HFFc6 (cell line): ENCODE data around the gene BBS9. TPM values are rescaled to one million over a fixed set of nuclear protein-coding genes. Genes with fewer than 3 reads are reported as not detected.

ENCODE experiments used
- DNase-seq: peaks from one replicate; pipeline ENCODE4 v3.0.0-alpha.2; 2018
- H3K27ac Mint-ChIP-seq: 2 replicates; pipeline ENCODE4 v1.8.0; 2020; ENCODE audit warnings: mild to moderate bottlenecking, mixed read lengths
- H3K27me3 Mint-ChIP-seq: 2 replicates; pipeline ENCODE4 v1.8.0; 2021; ENCODE audit warnings: mild to moderate bottlenecking, moderate library complexity, mixed read lengths; ENCODE audit not compliant: insufficient read depth
- H3K36me3 Mint-ChIP-seq: 2 replicates; pipeline ENCODE4 v1.8.0; 2021; ENCODE audit warnings: low read depth, mixed read lengths
- H3K4me1 Mint-ChIP-seq: 2 replicates; pipeline ENCODE4 v1.8.0; 2020; ENCODE audit warnings: low read depth, mixed read lengths
- H3K4me3 Mint-ChIP-seq: 2 replicates; pipeline ENCODE4 v1.8.0; 2020; ENCODE audit warnings: mild to moderate bottlenecking, moderate library complexity, mixed read lengths
- H3K9me3 Mint-ChIP-seq: 2 replicates; pipeline ENCODE4 v1.8.0; 2020; ENCODE audit warnings: mild to moderate bottlenecking, mixed read lengths
- total RNA-seq, 6 experiments: library from RNA; stranded (reverse); fragmentation: NEBNext Ultra II Directional; extraction: Animal tissue kit (Norgen Biotek cat#: 25700); gene quantifications; 2 replicates in 1 of 6; 3 replicates in 5 of 6; pipeline ENCODE4 v1.2.3, GENCODE V29; 2021
- TF ChIP-seq, protein P1 (sequence below): fragments of 200-600 bp; sonication (generic); IDR thresholded peaks from 2 replicates; pipeline ENCODE4 v1.5.0; 2021; ENCODE audit warnings: antibody characterized with exemption, mild to moderate bottlenecking

The BBS9 gene
- total RNA-seq, 6 experiments from 2014 or later = 10.6 to 13.0 (median 12.1) TPM

DNA sequence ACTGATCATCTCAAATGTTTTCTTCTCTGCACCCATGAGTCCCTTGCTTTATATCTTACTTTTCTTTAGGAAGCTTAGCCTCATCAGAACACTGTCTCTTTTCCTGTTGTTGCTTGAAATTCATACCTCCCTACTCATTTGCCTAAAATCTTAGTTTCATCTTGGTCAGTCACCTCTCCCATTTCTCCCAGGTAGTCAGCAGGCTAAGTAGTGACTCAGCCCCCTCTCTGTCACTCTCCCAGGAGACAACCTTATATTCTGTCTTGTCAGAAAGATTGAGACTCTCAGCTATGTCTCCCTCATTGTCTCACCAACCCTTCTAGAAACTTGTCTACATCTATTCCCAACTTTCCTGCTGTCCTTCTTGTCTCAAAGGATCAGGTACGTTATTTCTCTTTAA, 280.9 kb downstream of the BBS9 start:
- TF ChIP-seq, protein P1, sequence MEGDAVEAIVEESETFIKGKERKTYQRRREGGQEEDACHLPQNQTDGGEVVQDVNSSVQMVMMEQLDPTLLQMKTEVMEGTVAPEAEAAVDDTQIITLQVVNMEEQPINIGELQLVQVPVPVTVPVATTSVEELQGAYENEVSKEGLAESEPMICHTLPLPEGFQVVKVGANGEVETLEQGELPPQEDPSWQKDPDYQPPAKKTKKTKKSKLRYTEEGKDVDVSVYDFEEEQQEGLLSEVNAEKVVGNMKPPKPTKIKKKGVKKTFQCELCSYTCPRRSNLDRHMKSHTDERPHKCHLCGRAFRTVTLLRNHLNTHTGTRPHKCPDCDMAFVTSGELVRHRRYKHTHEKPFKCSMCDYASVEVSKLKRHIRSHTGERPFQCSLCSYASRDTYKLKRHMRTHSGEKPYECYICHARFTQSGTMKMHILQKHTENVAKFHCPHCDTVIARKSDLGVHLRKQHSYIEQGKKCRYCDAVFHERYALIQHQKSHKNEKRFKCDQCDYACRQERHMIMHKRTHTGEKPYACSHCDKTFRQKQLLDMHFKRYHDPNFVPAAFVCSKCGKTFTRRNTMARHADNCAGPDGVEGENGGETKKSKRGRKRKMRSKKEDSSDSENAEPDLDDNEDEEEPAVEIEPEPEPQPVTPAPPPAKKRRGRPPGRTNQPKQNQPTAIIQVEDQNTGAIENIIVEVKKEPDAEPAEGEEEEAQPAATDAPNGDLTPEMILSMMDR = no peak
- H3K27ac Mint-ChIP-seq = no peak overlapping the region
- H3K4me1 Mint-ChIP-seq = no peaks in the 10 kb centered on the region
- H3K36me3 Mint-ChIP-seq = peaks cover 23% of the 10 kb centered on the region
- no peak overlapping the region for H3K4me3 Mint-ChIP-seq
- peaks cover 3% of the 10 kb centered on the region; the same call in 1 of the 2 replicates for H3K27me3 Mint-ChIP-seq
- H3K9me3 Mint-ChIP-seq = peaks cover 26% of the 10 kb centered on the region
- DNase-seq = no peak

DNA sequence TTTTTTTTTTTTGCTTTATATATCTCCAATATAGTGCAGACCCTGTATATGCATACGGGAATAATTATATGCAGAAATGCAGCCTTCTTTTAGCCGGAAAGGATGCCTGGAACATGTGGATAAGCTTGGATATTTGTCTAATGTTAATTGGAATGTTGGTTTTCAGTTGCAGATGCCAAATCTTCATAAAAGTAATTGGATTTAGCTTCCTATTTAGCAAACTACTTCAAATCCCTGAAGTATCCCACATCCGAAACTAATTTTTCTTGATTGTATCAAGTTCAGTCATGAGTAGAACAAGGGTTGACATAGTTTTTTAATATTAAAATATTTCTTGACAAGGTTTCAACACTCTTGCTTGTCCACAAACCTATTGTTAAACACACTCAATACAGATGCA, 281.7 kb downstream of the BBS9 start:
- Mint-ChIP-seq H3K27ac (no peak overlapping the region), H3K9me3 (peaks cover 24% of the 10 kb centered on the region), H3K4me3 (no peak overlapping the region), H3K4me1 (no peaks in the 10 kb centered on the region), H3K36me3 (peaks cover 22% of the 10 kb centered on the region), H3K27me3 (peaks cover 3% of the 10 kb centered on the region; the same call in 1 of the 2 replicates)
- DNase-seq = no peak
- TF ChIP-seq, protein P1 = no peak

DNA sequence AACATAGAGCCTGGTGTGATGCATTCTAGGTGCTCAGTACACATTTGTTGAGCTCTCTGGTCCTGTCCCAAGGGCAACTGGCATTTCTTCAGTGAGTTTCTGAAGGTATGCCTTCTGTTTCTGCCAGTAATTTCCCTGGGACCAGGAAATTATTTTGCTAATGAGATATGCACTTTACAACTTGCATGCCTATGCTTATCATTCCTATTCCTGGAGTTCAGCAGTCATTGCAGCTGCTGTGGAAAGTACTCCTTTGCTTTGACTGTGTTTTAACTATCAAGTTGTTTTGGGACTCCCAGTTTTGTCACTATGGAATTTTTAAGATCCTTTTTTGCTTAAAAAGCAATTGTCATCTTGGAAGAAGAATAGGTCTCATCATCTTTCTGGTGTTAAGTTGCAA, 283.0 kb downstream of the BBS9 start:
- no peak overlapping the region for H3K27ac Mint-ChIP-seq
- no peak overlapping the region for H3K4me3 Mint-ChIP-seq
- no peaks in the 10 kb centered on the region for H3K4me1 Mint-ChIP-seq
- TF ChIP-seq, protein P1 = no peak
- peaks cover 9% of the 10 kb centered on the region; the same call in 1 of the 2 replicates for H3K36me3 Mint-ChIP-seq
- peaks cover 12% of the 10 kb centered on the region for H3K9me3 Mint-ChIP-seq
- no peak for DNase-seq
- H3K27me3 Mint-ChIP-seq = no peaks in the 10 kb centered on the region

DNA sequence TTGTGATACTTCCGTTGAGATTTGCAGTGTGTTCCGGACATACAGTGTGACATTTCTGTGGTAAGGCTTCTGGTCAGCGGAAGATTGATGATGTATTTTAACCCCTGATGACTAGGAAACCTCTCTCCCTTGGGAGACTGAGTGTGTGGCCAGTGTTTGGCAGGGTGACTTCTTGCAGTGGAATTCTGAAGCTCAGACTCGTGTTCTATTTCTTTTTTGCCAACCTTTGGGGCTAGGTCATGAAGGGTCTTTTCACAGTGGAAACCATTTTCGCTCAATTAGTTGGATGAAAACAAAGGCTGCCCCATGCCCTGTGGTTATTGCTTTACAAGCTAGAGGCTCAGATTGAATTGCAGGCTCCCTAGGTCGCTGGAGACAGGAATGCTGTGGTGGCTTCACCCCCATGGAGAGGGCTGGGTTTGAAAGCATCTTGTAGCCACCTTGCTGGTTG, 288.9 kb downstream of the BBS9 start:
- Mint-ChIP-seq H3K4me3 (no peak overlapping the region), H3K27me3 (no peaks in the 10 kb centered on the region), H3K36me3 (no peaks in the 10 kb centered on the region), H3K27ac (no peak overlapping the region), H3K9me3 (no peaks in the 10 kb centered on the region), H3K4me1 (peaks cover 5% of the 10 kb centered on the region; the same call in 1 of the 2 replicates)
- TF ChIP-seq, protein P1 = no peak
- no peak for DNase-seq

DNA sequence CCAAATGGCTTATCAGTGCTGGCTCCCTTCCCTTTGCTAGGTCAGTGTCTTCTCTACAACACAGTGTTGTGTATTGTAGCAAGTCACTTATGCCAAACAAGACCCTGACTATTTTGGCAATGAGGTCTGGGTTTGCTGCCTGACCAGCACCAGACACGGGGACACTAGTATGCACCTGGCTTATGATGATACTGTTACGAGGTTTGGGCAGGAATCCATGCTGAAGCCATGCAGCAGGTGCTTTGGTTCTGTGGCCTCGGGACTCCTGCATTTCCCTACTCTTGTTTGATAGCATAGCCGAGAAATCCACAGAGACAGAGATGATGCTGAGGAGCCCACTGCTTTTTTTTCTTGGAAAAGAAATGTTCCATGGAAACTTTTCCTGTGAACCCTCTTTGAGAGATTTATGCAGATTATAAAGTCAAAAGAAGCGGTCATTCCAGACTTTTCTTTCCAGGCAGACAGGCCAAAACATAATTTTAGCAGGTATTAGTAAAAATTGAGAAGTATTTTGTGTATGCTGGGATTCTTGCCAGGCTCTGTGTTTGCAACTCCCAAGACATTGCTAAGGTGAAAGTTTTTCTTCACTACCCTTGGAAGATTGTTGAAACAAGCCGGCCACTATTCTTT, 291.1 kb downstream of the BBS9 start:
- H3K36me3 Mint-ChIP-seq = no peaks in the 10 kb centered on the region
- peaks cover 5% of the 10 kb centered on the region; the same call in 1 of the 2 replicates for H3K4me1 Mint-ChIP-seq
- no peak overlapping the region for H3K27ac Mint-ChIP-seq
- no peaks in the 10 kb centered on the region for H3K27me3 Mint-ChIP-seq
- no peaks in the 10 kb centered on the region for H3K9me3 Mint-ChIP-seq
- no peak for DNase-seq
- no peak overlapping the region for H3K4me3 Mint-ChIP-seq
- TF ChIP-seq, protein P1 = no peak
